ENCODE measurements around the gene UTP20. TPM values are rescaled to one million over a fixed set of nuclear protein-coding genes. Genes with fewer than 3 reads are reported as not detected.
"Not testable (repeated sequence)": the region's sequence is repeated elsewhere in the genome, so short reads cannot be mapped to it uniquely, and the experiment has no call there.

The UTP20 gene
- total RNA-seq, 6 experiments from 2014 or later: 4.6 to 8.5 (median 6.5) TPM

DNA sequence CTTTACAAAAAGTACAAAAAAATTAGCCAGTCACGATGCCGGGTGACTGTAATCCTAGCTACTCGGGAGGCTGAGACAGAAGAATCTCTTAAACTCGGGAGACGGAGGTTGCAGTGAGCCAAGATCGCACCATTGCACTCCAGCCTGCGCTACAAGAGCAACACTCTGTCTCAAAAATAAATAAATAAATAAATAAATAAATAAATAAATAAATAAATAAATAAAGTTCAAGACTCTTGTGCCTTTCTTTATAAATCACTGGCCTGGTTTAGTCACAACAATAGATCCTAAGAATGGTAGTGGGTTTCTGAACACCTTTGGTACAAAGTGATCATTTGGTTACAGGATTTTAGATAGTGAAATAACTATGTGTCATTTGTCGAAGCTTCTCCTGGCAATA, 81.5 kb downstream of the UTP20 start:
- Histone ChIP-seq H3K36me3 (peaks cover 0 to 22% (median 7%) of the 10 kb centered on the region in 4 donors), H3K9me3 (no peaks in the 10 kb centered on the region), H3K27me3 (no peaks in the 10 kb centered on the region), H3K4me3 (no peak overlapping the region), H3K4me1 (no peaks in the 10 kb centered on the region), H3K27ac (no peak overlapping the region)
- DNase-seq: no peak
- 100% methylated on average over 7 of the region's 8 CpGs for WGBS (ENCODE audit: insufficient coverage, low coverage, low lambda C conversion rate, missing lambda C conversion rate)
- ATAC-seq: no peak
- TF ChIP-seq POLR2A (IDR thresholded peaks at IDR 0.05): no peak
- TF ChIP-seq, protein P1, sequence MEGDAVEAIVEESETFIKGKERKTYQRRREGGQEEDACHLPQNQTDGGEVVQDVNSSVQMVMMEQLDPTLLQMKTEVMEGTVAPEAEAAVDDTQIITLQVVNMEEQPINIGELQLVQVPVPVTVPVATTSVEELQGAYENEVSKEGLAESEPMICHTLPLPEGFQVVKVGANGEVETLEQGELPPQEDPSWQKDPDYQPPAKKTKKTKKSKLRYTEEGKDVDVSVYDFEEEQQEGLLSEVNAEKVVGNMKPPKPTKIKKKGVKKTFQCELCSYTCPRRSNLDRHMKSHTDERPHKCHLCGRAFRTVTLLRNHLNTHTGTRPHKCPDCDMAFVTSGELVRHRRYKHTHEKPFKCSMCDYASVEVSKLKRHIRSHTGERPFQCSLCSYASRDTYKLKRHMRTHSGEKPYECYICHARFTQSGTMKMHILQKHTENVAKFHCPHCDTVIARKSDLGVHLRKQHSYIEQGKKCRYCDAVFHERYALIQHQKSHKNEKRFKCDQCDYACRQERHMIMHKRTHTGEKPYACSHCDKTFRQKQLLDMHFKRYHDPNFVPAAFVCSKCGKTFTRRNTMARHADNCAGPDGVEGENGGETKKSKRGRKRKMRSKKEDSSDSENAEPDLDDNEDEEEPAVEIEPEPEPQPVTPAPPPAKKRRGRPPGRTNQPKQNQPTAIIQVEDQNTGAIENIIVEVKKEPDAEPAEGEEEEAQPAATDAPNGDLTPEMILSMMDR (IDR thresholded peaks at IDR 0.05): no peak
- intact Hi-C loops (cut with DNase I): no loop called here

DNA sequence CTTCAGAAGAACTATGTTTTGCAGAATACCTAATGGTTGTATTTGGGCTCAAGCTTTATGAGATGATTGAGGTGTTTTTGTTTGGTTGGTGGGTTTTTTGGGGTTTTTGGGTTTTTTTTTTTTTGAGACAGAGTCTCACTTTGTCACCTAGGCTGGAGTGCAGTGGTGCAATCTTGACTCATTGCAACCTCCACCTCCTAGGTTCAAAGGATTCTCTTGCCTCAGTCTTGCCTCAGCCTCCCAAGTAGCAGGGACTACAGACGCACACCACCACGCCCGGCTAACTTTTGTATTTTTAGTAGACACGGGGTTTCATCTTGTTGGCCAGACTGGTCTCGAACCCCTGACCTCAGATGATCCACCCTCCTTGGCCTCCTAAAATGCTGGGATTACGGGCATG, 88.1 kb downstream of the UTP20 start:
- WGBS (ENCODE audit: insufficient coverage, low coverage, low lambda C conversion rate, missing lambda C conversion rate): 100% methylated on average over 5 of the region's 6 CpGs
- Histone ChIP-seq H3K9me3 (no peaks in the 10 kb centered on the region), H3K27me3 (no peaks in the 10 kb centered on the region), H3K4me3 (no peak overlapping the region), H3K36me3 (peaks cover 0 to 28% (median 13%) of the 10 kb centered on the region in 4 donors), H3K4me1 (no peaks in the 10 kb centered on the region), H3K27ac (no peak overlapping the region)
- no peak for TF ChIP-seq POLR2A (IDR thresholded peaks at IDR 0.05)
- TF ChIP-seq, protein P1 (IDR thresholded peaks at IDR 0.05): no peak
- no peak for DNase-seq
- no peak for ATAC-seq
- intact Hi-C loops (cut with DNase I): no loop called here

DNA sequence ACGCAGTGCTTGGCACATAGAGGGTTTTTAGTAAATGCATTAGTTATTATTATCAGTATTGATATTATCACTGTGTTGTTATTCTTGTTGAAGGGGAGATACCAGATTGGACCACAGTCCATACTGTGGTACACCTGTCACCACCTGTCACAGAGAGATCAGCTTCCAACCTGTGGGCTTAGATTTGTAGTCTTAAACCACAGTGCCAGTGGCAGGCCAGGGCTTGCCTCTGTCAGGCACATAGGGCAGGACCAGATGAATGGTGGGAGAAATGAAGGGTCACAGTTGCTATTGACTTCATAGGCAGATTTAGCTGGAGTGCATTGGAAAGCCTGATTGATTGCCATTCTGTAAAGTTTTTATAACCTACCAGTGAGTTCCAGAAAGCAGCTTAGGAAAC, 92.5 kb downstream of the UTP20 start:
- Histone ChIP-seq H3K36me3 (peaks cover 0 to 30% (median 8%) of the 10 kb centered on the region in 4 donors), H3K4me3 (no peak overlapping the region), H3K27ac (no peak overlapping the region), H3K27me3 (no peaks in the 10 kb centered on the region), H3K4me1 (no peaks in the 10 kb centered on the region), H3K9me3 (no peaks in the 10 kb centered on the region)
- ATAC-seq: no peak
- 86% methylated on average over 1 of the region's 1 CpG for WGBS (ENCODE audit: insufficient coverage, low coverage, low lambda C conversion rate, missing lambda C conversion rate)
- no peak for TF ChIP-seq POLR2A (IDR thresholded peaks at IDR 0.05)
- TF ChIP-seq, protein P1 (IDR thresholded peaks at IDR 0.05): no peak
- intact Hi-C loops (cut with DNase I): no loop called here
- no peak for DNase-seq

DNA sequence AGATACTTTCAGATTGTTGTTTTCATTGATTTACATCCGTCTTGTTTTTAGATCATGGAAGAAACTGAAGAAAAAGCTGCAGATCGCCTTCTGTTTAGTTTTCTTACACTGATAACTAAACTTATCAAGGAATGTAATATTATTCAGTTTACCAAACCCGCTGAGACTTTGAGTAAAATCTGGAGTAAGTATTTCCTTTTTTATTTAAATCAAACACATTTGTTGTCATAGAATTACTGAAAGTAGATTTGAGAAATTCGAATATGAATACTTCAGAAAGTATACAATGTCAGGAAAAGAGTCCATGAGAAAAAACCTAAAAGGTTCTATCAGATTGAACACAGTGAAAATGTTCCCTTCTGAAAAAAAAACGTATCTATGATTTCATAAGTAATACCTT, 95.7 kb downstream of the UTP20 start:
- intact Hi-C loops (cut with DNase I): no loop called here
- H3K9me3 ChIP-seq: no peaks in the 10 kb centered on the region
- H3K27ac ChIP-seq: no peak overlapping the region
- no peak overlapping the region for H3K4me3 ChIP-seq
- ATAC-seq: no peak
- WGBS (ENCODE audit: insufficient coverage, low coverage, low lambda C conversion rate, missing lambda C conversion rate): 65% methylated on average over 5 of the region's 5 CpGs
- no peaks in the 10 kb centered on the region for H3K27me3 ChIP-seq
- H3K36me3 ChIP-seq: peaks cover 0 to 20% (median 6%) of the 10 kb centered on the region in 4 donors
- no peak for DNase-seq
- no peaks in the 10 kb centered on the region for H3K4me1 ChIP-seq
- TF ChIP-seq POLR2A (IDR thresholded peaks at IDR 0.05): no peak
- TF ChIP-seq, protein P1 (IDR thresholded peaks at IDR 0.05): no peak

DNA sequence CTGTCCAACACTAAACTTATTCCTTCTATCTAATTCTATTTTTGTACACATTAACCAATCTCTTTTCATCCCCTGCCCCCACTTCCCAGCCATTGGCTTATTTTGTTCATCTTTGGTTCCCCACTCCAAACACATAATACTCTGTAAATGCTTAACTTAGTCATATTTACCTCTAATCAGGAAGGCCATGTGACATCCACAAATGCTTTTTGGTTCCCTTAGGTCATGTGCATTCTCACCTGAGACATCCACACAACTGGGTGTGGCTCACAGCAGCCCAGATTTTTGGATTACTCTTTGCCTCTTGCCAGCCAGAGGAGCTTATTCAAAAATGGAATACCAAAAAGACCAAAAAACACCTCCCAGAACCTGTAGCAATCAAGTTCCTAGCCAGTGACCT, 99.2 kb downstream of the UTP20 start:
- Histone ChIP-seq H3K27me3 (no peaks in the 10 kb centered on the region), H3K36me3 (peaks cover 0 to 41% (median 2%) of the 10 kb centered on the region in 4 donors), H3K27ac (no peak overlapping the region), H3K9me3 (no peaks in the 10 kb centered on the region), H3K4me1 (no peaks in the 10 kb centered on the region), H3K4me3 (no peak overlapping the region)
- no peak for DNase-seq
- intact Hi-C loops (cut with DNase I): no loop called here
- no peak for TF ChIP-seq POLR2A (IDR thresholded peaks at IDR 0.05)
- TF ChIP-seq, protein P1 (IDR thresholded peaks at IDR 0.05): no peak
- ATAC-seq: peak in 1 of 4 donors; percentile 31

DNA sequence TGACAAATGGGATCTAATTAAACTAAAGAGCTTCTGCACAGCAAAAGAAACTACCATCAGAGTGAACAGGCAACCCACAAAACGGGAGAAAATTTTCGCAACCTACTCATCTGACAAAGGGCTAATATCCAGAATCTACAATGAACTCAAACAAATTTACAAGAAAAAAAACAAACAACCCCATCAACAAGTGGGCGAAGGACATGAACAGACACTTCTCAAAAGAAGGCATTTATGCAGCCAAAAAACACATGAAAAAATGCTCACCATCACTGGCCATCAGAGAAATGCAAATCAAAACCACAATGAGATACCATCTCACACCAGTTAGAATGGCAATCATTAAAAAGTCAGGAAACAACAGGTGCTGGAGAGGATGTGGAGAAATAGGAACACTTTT, 111.3 kb downstream of the UTP20 start:
- ATAC-seq; H3K4me3 ChIP-seq; H3K9me3 ChIP-seq; H3K4me1 ChIP-seq; H3K27ac ChIP-seq; H3K27me3 ChIP-seq; DNase-seq; intact Hi-C loops (cut with DNase I): not testable (repeated sequence)
- WGBS (ENCODE audit: insufficient coverage, low coverage, low lambda C conversion rate, missing lambda C conversion rate): 16% methylated on average over 2 of the region's 3 CpGs
- H3K36me3 ChIP-seq: peaks cover 0 to 42% (median 22%) of the 10 kb centered on the region in 4 donors
